GM23338 (cell line): ENCODE data around the gene RARG.

ENCODE experiments used
- CREB1 ChIP-seq: fragments of 250-450 bp; sonication (Bioruptor Pico); IDR thresholded peaks from 2 replicates; pipeline ENCODE4 v1.5.0; 2020; ENCODE audit warnings: low read depth, mild to moderate bottlenecking, moderate library complexity
- CTCF ChIP-seq, 2 experiments: fragments of 200-600 bp in 1 of 2; sonication (generic) in 1 of 2; conservative IDR thresholded peaks; 2 replicates each; pipeline versions ENCODE4 v1.5.1 to v1.6.1; 2016 to 2017; ENCODE audit warnings: antibody characterized with exemption in 2 of 2, low read depth in 2 of 2, mild to moderate bottlenecking in 2 of 2, moderate library complexity in 1 of 2
- ETS1 ChIP-seq: IDR thresholded peaks from 2 replicates; pipeline ENCODE4 v1.6.1; 2016; ENCODE audit warnings: antibody characterized with exemption
- EZH2 ChIP-seq: fragments of 200-600 bp; sonication (generic); IDR thresholded peaks from one replicate; pipeline ENCODE4 v1.8.0; 2017; ENCODE audit warnings: antibody characterized with exemption, mild to moderate bottlenecking, low read depth; ENCODE audit not compliant: unreplicated experiment
- EZH2phosphoT487 ChIP-seq: fragments of 200-600 bp; sonication (generic); IDR thresholded peaks from one replicate; pipeline ENCODE4 v1.8.1; 2018; ENCODE audit warnings: antibody characterized with exemption; ENCODE audit not compliant: unreplicated experiment
- JUNB ChIP-seq: IDR thresholded peaks from one replicate; pipeline ENCODE4 v1.6.1; 2016; ENCODE audit warnings: antibody characterized with exemption; ENCODE audit not compliant: unreplicated experiment
- NANOG ChIP-seq: IDR thresholded peaks from 2 replicates; pipeline ENCODE4 v1.6.1; 2016; ENCODE audit warnings: antibody characterized with exemption, borderline replicate concordance
- POLR2AphosphoS5 ChIP-seq: IDR thresholded peaks from 2 replicates; pipeline ENCODE4 v1.6.1; 2016; ENCODE audit warnings: antibody characterized with exemption, low read depth
- STAT1 ChIP-seq: IDR thresholded peaks from one replicate; pipeline ENCODE4 v1.6.1; 2016; ENCODE audit warnings: antibody characterized with exemption; ENCODE audit not compliant: unreplicated experiment
- ZNF331 ChIP-seq: fragments of 250-450 bp; sonication (Bioruptor Pico); IDR thresholded peaks from 2 replicates; pipeline ENCODE4 v1.5.0; 2020; ENCODE audit warnings: low read depth, mild to moderate bottlenecking, moderate library complexity
- TF ChIP-seq, protein P1 (sequence below): IDR thresholded peaks from one replicate; pipeline ENCODE4 v1.6.1; 2018; ENCODE audit warnings: antibody characterized with exemption; ENCODE audit not compliant: unreplicated experiment

DNA sequence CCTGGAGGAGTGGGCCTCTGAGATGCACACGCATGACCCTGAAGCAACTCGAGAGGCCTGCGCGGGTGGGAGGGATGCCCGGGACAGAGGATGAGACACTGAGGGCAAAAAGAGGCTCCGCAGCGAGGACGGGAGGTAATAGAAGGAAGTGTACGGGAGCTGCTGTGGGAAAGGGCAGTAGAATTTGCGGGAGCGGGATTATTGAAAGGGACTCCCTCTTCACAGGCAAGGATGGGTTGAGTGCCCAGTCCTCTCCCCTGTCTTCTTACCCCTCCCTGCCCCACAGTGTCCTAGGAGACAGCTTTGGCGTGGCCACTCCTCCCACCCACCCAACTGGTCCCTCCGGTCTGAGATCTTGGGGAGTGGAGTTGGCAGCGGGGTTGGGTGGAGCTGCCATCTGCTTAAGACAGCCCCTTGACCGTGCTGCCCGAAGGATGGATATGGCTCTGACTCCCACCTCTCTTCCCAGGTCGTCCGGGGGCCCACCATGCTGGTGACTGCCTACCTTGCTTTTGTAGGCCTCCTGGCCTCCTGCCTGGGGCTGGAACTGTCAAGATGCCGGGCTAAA lies 20.4 kb upstream of the RARG start:
- no peak for TF ChIP-seq NANOG
- no peak for TF ChIP-seq CTCF (conservative IDR thresholded peaks at IDR 0.05; ENCODE audit: low read depth in 2 of 2)
- TF ChIP-seq CREB1 (CRISPR knock-in tag): no peak
- no peak for TF ChIP-seq ZNF331 (CRISPR knock-in tag)
- no peak for TF ChIP-seq EZH2phosphoT487
- no peak for TF ChIP-seq EZH2
- TF ChIP-seq POLR2AphosphoS5: no peak
- TF ChIP-seq, protein P1, sequence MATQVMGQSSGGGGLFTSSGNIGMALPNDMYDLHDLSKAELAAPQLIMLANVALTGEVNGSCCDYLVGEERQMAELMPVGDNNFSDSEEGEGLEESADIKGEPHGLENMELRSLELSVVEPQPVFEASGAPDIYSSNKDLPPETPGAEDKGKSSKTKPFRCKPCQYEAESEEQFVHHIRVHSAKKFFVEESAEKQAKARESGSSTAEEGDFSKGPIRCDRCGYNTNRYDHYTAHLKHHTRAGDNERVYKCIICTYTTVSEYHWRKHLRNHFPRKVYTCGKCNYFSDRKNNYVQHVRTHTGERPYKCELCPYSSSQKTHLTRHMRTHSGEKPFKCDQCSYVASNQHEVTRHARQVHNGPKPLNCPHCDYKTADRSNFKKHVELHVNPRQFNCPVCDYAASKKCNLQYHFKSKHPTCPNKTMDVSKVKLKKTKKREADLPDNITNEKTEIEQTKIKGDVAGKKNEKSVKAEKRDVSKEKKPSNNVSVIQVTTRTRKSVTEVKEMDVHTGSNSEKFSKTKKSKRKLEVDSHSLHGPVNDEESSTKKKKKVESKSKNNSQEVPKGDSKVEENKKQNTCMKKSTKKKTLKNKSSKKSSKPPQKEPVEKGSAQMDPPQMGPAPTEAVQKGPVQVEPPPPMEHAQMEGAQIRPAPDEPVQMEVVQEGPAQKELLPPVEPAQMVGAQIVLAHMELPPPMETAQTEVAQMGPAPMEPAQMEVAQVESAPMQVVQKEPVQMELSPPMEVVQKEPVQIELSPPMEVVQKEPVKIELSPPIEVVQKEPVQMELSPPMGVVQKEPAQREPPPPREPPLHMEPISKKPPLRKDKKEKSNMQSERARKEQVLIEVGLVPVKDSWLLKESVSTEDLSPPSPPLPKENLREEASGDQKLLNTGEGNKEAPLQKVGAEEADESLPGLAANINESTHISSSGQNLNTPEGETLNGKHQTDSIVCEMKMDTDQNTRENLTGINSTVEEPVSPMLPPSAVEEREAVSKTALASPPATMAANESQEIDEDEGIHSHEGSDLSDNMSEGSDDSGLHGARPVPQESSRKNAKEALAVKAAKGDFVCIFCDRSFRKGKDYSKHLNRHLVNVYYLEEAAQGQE: no peak
- TF ChIP-seq ETS1: no peak
- no peak for TF ChIP-seq JUNB
- no peak for TF ChIP-seq STAT1
